IPS-20b (cell line): ENCODE data around the gene GPR25.
"Not testable (repeated sequence)": the region's sequence is repeated elsewhere in the genome, so short reads cannot be mapped to it uniquely, and the experiment has no call there.

Experiments
- H3K27ac ChIP-seq: one replicate; pipeline ENCODE4 v1.5.1; 2013; ENCODE audit warnings: low read length
- H3K27me3 ChIP-seq: 2 replicates; pipeline ENCODE4 v1.6.1; 2013; ENCODE audit warnings: mild to moderate bottlenecking, low read length, inconsistent platforms; ENCODE audit not compliant: insufficient read depth
- H3K36me3 ChIP-seq: 2 replicates; pipeline ENCODE4 v1.6.1; 2013; ENCODE audit warnings: low read depth, mild to moderate bottlenecking, inconsistent platforms, low read length, moderate library complexity; ENCODE audit not compliant: insufficient read depth
- H3K4me1 ChIP-seq: 2 replicates; pipeline ENCODE4 v1.6.1; 2013; ENCODE audit warnings: mild to moderate bottlenecking, control low read depth, inconsistent platforms, low read length, moderate library complexity; ENCODE audit not compliant: insufficient read depth
- H3K4me3 ChIP-seq: 2 replicates; pipeline ENCODE4 v1.5.1; 2013; ENCODE audit warnings: mild to moderate bottlenecking, low read length, inconsistent platforms
- H3K9ac ChIP-seq: 2 replicates; pipeline ENCODE4 v1.6.1; 2013; ENCODE audit warnings: low read depth, mild to moderate bottlenecking, inconsistent platforms, low read length, moderate library complexity
- H3K9me3 ChIP-seq: 2 replicates; pipeline ENCODE4 v1.6.1; 2013; ENCODE audit warnings: mild to moderate bottlenecking, low read depth, low read length, inconsistent platforms; ENCODE audit not compliant: insufficient read depth

Gene GPR25

DNA sequence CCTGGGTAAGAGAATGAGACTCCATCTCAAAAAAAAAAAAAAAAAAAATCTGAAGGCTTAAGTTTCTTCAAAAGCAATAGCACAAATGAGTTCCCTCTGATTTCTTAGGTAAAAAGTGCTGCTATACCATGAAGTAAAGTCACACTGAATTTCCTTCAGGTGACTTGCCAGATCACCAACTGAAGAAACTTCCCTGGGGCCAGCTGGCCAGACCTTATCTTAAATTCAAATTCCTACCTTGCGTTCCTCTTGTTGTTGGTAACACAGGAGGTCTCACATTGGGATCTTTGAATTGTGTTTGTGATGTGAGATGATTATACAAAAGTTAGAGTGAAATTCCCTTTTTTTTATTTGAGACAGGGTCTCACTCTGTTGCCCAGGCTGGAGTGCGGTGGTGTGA lies 33.7 kb downstream of the GPR25 start:
- Histone ChIP-seq H3K4me1 (no peaks in the 10 kb centered on the region), H3K36me3 (peaks cover 88% of the 10 kb centered on the region), H3K27me3 (no peaks in the 10 kb centered on the region), H3K9ac (no peak overlapping the region), H3K9me3 (no peaks in the 10 kb centered on the region), H3K4me3 (no peak overlapping the region), H3K27ac (no peak overlapping the region)

DNA sequence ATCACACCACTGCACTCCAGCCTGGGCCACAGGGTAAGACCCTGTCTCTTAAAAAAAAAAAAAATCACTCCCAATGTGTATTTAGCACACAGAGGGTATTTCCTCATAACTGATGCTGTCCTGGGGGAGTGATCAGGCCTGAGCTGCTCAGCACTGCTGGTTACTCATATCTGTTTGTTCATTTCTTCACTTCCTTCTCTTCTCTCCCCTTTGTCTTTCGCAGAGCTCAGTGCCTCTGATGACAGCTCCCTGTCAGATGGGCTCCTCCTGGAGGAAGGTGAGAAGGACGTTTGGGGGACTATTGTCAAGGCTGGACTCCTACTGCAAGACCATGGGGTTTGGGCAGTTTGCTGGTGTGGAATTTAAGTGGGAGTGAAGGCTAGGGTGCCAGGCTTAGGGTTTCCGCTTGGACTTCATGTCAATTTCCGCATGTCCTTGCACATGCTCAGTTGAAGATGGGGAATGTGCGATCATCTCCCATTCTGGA lies 34.9 kb downstream of the GPR25 start:
- no peaks in the 10 kb centered on the region for H3K27me3 ChIP-seq
- peaks cover 85% of the 10 kb centered on the region for H3K36me3 ChIP-seq
- no peak overlapping the region for H3K9ac ChIP-seq
- no peaks in the 10 kb centered on the region for H3K9me3 ChIP-seq
- no peak overlapping the region for H3K4me3 ChIP-seq
- no peak overlapping the region for H3K27ac ChIP-seq
- no peaks in the 10 kb centered on the region for H3K4me1 ChIP-seq

DNA sequence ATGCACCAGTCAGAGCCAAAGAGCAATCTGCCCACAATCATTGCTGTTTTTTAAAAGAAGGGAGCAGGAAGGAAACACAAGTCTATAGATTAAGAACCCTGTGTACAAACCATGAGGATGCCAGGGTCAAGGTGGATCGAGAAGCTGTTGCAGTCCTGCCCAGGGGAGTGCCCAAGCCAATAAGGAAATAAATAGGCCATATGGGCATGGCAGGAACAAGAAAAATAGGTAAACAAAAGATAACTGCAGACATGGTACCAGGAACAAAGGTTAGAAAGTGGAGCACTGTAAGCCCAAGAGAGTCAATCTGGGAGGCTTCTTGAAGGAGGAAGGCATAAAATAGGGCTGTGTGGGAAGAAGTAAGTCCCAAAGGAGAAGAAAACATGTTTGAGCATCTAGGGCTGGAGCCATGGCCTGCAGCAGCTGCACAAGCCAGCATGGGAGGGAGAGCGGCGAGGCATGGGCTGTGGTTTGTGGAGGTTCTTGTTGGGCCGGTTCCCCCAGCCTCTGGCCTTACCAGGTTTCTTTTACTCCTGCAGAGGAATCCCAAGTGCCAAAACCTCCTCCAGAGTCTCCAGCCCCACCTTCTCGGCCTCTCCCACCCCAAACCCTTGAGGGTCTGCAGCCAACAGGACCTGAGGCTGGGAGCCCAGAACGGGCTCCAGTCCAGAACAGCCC lies 35.5 kb downstream of the GPR25 start:
- no peak overlapping the region for H3K4me3 ChIP-seq
- no peaks in the 10 kb centered on the region for H3K27me3 ChIP-seq
- H3K27ac ChIP-seq = no peak overlapping the region
- H3K9ac ChIP-seq = no peak overlapping the region
- H3K9me3 ChIP-seq = no peaks in the 10 kb centered on the region
- H3K4me1 ChIP-seq = no peaks in the 10 kb centered on the region
- H3K36me3 ChIP-seq = peaks cover 86% of the 10 kb centered on the region

DNA sequence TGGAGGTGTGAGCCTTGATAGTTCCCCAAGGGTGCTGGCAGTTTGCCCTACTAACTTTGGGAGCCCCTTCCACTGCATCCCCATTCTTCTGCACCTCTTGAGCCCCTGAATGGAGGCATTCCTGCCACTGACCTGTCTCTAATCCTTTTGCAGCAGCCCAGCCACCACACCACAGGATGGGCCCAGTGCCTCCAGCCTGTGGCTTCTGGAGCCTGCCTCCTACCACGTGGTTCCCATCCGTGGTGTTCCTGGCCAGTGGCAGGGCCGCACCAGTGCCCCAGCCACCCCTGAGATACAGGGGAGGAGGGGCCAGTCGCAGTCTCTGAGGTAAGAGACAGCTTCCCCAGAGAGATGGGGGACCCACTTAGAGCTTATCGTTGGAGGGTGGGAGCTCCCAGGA lies 36.3 kb downstream of the GPR25 start:
- no peaks in the 10 kb centered on the region for H3K4me1 ChIP-seq
- no peaks in the 10 kb centered on the region for H3K27me3 ChIP-seq
- no peak overlapping the region for H3K9ac ChIP-seq
- H3K9me3 ChIP-seq = no peaks in the 10 kb centered on the region
- no peak overlapping the region for H3K27ac ChIP-seq
- peaks cover 87% of the 10 kb centered on the region for H3K36me3 ChIP-seq
- no peak overlapping the region for H3K4me3 ChIP-seq

GRCh38 chr1:200909757-200910239 lies 37.0 kb downstream of the GPR25 start:
- no peak overlapping the region for H3K9ac ChIP-seq
- no peak overlapping the region for H3K4me3 ChIP-seq
- no peak overlapping the region for H3K27ac ChIP-seq
- H3K36me3 ChIP-seq = peaks cover 80% of the 10 kb centered on the region
- no peaks in the 10 kb centered on the region for H3K9me3 ChIP-seq
- H3K27me3 ChIP-seq = no peaks in the 10 kb centered on the region
- H3K4me1 ChIP-seq = no peaks in the 10 kb centered on the region

- H3K27me3 ChIP-seq = no peaks in the 10 kb centered on the region
- H3K4me3 ChIP-seq = no peak overlapping the region
- no peak overlapping the region for H3K9ac ChIP-seq
- H3K9me3 ChIP-seq = no peaks in the 10 kb centered on the region
- peaks cover 68% of the 10 kb centered on the region for H3K36me3 ChIP-seq
- H3K4me1 ChIP-seq = no peaks in the 10 kb centered on the region
- H3K27ac ChIP-seq = no peak overlapping the region
Measured at GRCh38 chr1:200911361-200911760, 38.6 kb downstream of the GPR25 start.

GRCh38 chr1:200911936-200912335 lies 39.2 kb downstream of the GPR25 start:
- peaks cover 62% of the 10 kb centered on the region for H3K36me3 ChIP-seq
- not testable (repeated sequence) for H3K27me3 ChIP-seq, H3K27ac ChIP-seq, H3K4me3 ChIP-seq, H3K9me3 ChIP-seq, H3K4me1 ChIP-seq, H3K9ac ChIP-seq

DNA sequence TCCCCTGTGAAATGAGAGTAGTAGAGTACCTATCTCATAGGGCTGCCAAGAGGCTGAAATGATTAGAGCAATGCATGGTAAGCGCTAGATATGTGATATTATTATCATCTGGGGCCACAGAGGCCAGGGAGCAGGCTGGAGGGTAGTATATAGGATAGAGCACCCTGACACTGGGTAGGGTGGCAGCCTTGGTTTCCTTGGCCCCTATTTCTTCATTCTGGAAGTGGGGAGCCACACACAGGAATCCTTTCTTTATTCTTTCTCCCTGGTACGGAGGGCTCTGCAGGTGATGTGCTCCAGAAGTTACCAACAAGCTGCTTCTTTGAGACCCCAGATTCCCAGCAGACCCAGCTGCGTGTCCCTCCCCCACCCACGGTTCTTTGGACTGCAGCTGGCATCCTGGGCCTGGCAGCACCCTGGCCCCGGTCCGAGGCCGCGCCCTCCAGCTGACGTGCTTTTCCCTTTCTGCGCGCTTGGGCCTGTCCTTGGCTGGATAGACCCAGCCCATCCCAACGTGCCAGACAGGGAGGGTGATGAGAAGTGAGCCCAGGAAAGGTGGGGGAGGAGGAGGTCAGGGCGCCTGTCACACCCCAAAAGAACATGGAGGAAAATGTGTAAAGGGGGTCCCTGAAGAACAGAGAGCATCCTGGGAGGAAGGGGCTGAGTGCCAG lies 40.1 kb downstream of the GPR25 start:
- H3K9me3 ChIP-seq = no peaks in the 10 kb centered on the region
- no peak overlapping the region for H3K9ac ChIP-seq
- H3K27me3 ChIP-seq = no peaks in the 10 kb centered on the region
- peaks cover 53% of the 10 kb centered on the region for H3K36me3 ChIP-seq
- H3K27ac ChIP-seq = no peak overlapping the region
- H3K4me1 ChIP-seq = no peaks in the 10 kb centered on the region
- H3K4me3 ChIP-seq = no peak overlapping the region

- Histone ChIP-seq H3K4me1 (no peaks in the 10 kb centered on the region), H3K9me3 (no peaks in the 10 kb centered on the region), H3K9ac (no peak overlapping the region), H3K27ac (no peak overlapping the region), H3K4me3 (no peak overlapping the region; the same call in 1 of the 2 replicates), H3K27me3 (no peaks in the 10 kb centered on the region), H3K36me3 (peaks cover 20% of the 10 kb centered on the region)
Measured at GRCh38 chr1:200916152-200916551, 43.4 kb downstream of the GPR25 start.

GRCh38 chr1:200916681-200917080 lies 43.9 kb downstream of the GPR25 start:
- H3K4me3 ChIP-seq = no peak overlapping the region; the same call in 1 of the 2 replicates
- peaks cover 16% of the 10 kb centered on the region for H3K36me3 ChIP-seq
- no peak overlapping the region for H3K27ac ChIP-seq
- no peak overlapping the region for H3K9ac ChIP-seq
- H3K9me3 ChIP-seq = no peaks in the 10 kb centered on the region
- no peaks in the 10 kb centered on the region for H3K4me1 ChIP-seq
- no peaks in the 10 kb centered on the region for H3K27me3 ChIP-seq

DNA sequence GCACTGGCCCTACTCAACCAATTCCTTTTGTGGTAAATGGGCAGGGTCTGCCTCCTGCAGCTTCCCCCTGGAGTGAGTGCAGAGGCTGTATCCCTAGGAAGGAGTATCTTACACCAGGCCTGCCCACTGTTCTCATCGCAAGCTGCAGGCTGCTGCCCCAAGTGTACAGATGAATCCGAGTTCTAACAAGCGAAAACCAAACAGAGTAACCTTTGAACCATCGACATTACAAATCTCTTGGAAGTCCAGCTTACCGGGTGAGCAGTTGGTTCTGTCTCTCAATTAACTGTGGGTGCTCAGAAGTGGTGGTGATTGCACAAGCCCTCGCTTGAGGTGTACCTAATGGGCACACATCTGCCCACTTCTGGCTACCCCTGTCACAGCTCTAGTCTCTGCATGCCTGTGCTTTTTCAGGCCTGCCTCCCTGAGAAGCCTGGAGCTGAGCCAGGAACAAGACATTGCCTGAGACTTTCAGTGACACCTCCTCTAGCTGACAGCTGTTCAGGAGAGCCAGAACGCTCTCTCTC lies 44.6 kb downstream of the GPR25 start:
- Histone ChIP-seq H3K4me1 (no peaks in the 10 kb centered on the region), H3K9me3 (no peaks in the 10 kb centered on the region), H3K36me3 (peaks cover 10% of the 10 kb centered on the region), H3K27ac (no peak overlapping the region), H3K27me3 (no peaks in the 10 kb centered on the region), H3K4me3 (no peak overlapping the region), H3K9ac (no peak overlapping the region)

DNA sequence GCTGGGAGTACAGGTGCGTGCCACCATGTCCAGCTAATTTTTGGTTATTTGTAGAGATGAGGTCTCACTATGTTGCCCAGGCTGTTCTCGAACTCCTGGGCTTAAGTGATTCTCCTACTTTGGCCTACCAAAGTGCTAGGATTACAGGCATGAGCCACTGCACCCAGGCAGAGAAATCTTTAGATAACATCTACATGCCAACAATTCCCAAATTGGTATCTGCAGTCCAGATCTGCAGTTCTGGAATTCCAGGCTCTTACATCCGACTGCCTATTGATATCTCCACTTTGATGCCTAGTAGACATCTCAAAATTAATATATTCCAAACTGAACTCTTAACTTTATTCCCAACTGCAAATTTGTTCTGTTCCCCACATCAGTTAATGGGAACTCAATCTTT lies 45.2 kb downstream of the GPR25 start:
- H3K27ac ChIP-seq = no peak overlapping the region
- no peaks in the 10 kb centered on the region for H3K27me3 ChIP-seq
- no peaks in the 10 kb centered on the region for H3K4me1 ChIP-seq
- H3K4me3 ChIP-seq = no peak overlapping the region
- no peaks in the 10 kb centered on the region for H3K9me3 ChIP-seq
- H3K36me3 ChIP-seq = peaks cover 4% of the 10 kb centered on the region
- no peak overlapping the region for H3K9ac ChIP-seq
